K562 (cell line): ENCODE data around the gene IRF9. TPM values are rescaled to one million over a fixed set of nuclear protein-coding genes. Genes with fewer than 3 reads are reported as not detected.
A peak's percentile ranks its signal among the peaks of the same experiment; 100 is the strongest.

Experiments
- GATA2 ChIP-seq: sonication (generic); formaldehyde crosslinking; IDR thresholded peaks from 2 replicates; pipeline ENCODE4 v1.4.0; 2020; ENCODE audit warnings: mild to moderate bottlenecking, missing genetic modification reagents
- HDAC3 ChIP-seq: fragments of 450-650 bp; IDR thresholded peaks from 2 replicates; pipeline ENCODE4 v1.6.1; 2018; ENCODE audit warnings: borderline replicate concordance, mild to moderate bottlenecking, moderate library complexity; ENCODE audit not compliant: partially characterized antibody
- HLTF ChIP-seq: fragments of 450-650 bp; IDR thresholded peaks from 2 replicates; pipeline ENCODE4 v1.6.1; 2016
- HMGN3 ChIP-seq: IDR thresholded peaks from 2 replicates; pipeline ENCODE4 v1.6.1; 2011; ENCODE audit warnings: borderline replicate concordance, low read depth, mild to moderate bottlenecking, mixed read lengths, low read length; ENCODE audit not compliant: insufficient read length; ENCODE audit errors: extremely low read depth
- HNRNPUL1 ChIP-seq: fragments of 200-400 bp; formaldehyde crosslinking; IDR thresholded peaks from 2 replicates; pipeline ENCODE4 v1.6.1; 2017; ENCODE audit warnings: low read length
- SNRNP70 ChIP-seq: fragments of 200-400 bp; formaldehyde crosslinking; optimal IDR thresholded peaks from 2 replicates; pipeline ENCODE3; 2017; ENCODE audit warnings: low read depth, low read length
- ZNF24 ChIP-seq: fragments of 450-650 bp; IDR thresholded peaks from 2 replicates; pipeline ENCODE4 v1.6.1; 2016
- ZNF699 ChIP-seq: fragments of 250-450 bp; sonication (Bioruptor Pico); IDR thresholded peaks from 2 replicates; pipeline ENCODE4 v1.8.0; 2021; ENCODE audit warnings: mild to moderate bottlenecking, moderate library complexity; ENCODE audit not compliant: insufficient replicate concordance
- polyA plus RNA-seq, 8 experiments: library from polyadenylated mRNA; depleted of rRNA in 4 of 8; stranded (reverse) in 5 of 8; unstranded in 3 of 8; fragments of >200 nt; fragmentation: Nextera tagmentation in 2 of 8; fragmentation: Illumina TruSeq in 1 of 8; extraction: Ambion mirVana in 2 of 8; extraction: Trizol in 1 of 8; gene quantifications; 2 replicates each; pipeline versions ENCODE4 v1.2.1 to v1.2.3, GENCODE V29; 2011 to 2014; ENCODE audit warnings: inconsistent platforms in 1 of 8, missing spikeins in 1 of 8
- total RNA-seq, 7 experiments: library from RNA; depleted of rRNA in 6 of 7; stranded (reverse); fragments of >200 nt in 6 of 7; fragmentation: Illumina TruSeq in 2 of 7; extraction: Trizol in 2 of 7; gene quantifications; 2 replicates each; pipeline versions ENCODE4 v1.2.1 to v1.2.3, GENCODE V29; 2011 to 2021; ENCODE audit warnings: low replicate concordance in 1 of 7
- TF ChIP-seq, protein P1 (sequence below): fragments of 450-650 bp; IDR thresholded peaks from 2 replicates; pipeline ENCODE4 v1.6.1; 2016; ENCODE audit warnings: mild to moderate bottlenecking, moderate library complexity
- TF ChIP-seq, protein P2 (sequence below): fragments of 150-350 bp; conservative IDR thresholded peaks from 2 replicates; pipeline ENCODE4 v1.6.1; 2014; ENCODE audit warnings: low read length
- TF ChIP-seq, protein P3 (sequence below): fragments of 250-450 bp; sonication (Bioruptor Pico); IDR thresholded peaks from 2 replicates; pipeline ENCODE4 v1.5.1; 2021; ENCODE audit warnings: mild to moderate bottlenecking

Gene IRF9
- total and polyA plus RNA-seq, 9 of the 15 experiments (the other 6 are each of a cell fraction or from before 2014, with no cell fraction given) = 0.79 to 14.8 (median 6.1) TPM

DNA sequence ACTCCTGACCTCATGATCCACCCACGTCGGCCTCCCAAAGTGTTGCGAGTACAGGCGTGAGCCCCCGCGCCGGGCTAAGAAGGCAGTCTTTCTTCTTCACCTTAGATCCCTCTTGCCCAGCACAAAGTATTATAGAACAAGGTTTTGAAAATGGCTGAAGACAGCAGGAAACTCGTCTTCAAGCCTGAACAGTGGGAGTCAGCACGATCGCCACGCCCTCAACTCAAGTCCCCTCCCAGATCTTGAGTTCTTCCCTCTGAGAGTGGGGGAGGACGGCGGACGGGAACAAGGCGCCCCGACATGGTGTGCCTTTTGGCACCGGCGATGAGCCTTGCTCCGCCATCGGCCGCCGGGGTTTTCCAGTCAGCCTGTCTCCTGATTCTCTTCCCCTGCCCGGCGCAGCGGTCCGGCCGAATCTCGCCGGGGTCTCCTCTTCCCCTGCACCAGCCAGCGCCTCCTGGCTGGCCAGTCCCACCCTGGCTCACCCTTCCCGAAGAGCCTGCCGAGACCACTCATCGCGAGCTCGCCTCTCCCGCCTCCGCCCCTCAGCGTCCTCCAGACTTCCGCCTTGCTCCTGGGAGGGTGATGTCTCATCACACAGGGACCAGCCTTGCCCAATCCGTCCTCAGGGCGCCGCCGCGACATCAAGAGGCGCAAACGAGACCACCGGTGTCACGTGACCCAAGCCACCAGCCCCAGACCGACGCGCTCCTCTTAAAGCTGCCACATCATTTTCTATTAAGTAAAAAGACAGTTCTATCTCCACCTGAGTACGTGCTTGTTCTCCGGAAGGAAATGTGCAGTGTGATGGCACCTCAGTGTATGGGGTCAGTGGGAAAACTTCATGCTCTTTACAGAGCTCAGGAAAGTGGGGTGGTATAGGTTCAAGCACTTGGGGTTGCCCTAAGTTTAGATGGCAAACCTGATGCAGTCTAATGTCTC lies 52.1 kb downstream of the IRF9 start, which contains the start of gene CHMP4A (continued):
- TF ChIP-seq, protein P1, sequence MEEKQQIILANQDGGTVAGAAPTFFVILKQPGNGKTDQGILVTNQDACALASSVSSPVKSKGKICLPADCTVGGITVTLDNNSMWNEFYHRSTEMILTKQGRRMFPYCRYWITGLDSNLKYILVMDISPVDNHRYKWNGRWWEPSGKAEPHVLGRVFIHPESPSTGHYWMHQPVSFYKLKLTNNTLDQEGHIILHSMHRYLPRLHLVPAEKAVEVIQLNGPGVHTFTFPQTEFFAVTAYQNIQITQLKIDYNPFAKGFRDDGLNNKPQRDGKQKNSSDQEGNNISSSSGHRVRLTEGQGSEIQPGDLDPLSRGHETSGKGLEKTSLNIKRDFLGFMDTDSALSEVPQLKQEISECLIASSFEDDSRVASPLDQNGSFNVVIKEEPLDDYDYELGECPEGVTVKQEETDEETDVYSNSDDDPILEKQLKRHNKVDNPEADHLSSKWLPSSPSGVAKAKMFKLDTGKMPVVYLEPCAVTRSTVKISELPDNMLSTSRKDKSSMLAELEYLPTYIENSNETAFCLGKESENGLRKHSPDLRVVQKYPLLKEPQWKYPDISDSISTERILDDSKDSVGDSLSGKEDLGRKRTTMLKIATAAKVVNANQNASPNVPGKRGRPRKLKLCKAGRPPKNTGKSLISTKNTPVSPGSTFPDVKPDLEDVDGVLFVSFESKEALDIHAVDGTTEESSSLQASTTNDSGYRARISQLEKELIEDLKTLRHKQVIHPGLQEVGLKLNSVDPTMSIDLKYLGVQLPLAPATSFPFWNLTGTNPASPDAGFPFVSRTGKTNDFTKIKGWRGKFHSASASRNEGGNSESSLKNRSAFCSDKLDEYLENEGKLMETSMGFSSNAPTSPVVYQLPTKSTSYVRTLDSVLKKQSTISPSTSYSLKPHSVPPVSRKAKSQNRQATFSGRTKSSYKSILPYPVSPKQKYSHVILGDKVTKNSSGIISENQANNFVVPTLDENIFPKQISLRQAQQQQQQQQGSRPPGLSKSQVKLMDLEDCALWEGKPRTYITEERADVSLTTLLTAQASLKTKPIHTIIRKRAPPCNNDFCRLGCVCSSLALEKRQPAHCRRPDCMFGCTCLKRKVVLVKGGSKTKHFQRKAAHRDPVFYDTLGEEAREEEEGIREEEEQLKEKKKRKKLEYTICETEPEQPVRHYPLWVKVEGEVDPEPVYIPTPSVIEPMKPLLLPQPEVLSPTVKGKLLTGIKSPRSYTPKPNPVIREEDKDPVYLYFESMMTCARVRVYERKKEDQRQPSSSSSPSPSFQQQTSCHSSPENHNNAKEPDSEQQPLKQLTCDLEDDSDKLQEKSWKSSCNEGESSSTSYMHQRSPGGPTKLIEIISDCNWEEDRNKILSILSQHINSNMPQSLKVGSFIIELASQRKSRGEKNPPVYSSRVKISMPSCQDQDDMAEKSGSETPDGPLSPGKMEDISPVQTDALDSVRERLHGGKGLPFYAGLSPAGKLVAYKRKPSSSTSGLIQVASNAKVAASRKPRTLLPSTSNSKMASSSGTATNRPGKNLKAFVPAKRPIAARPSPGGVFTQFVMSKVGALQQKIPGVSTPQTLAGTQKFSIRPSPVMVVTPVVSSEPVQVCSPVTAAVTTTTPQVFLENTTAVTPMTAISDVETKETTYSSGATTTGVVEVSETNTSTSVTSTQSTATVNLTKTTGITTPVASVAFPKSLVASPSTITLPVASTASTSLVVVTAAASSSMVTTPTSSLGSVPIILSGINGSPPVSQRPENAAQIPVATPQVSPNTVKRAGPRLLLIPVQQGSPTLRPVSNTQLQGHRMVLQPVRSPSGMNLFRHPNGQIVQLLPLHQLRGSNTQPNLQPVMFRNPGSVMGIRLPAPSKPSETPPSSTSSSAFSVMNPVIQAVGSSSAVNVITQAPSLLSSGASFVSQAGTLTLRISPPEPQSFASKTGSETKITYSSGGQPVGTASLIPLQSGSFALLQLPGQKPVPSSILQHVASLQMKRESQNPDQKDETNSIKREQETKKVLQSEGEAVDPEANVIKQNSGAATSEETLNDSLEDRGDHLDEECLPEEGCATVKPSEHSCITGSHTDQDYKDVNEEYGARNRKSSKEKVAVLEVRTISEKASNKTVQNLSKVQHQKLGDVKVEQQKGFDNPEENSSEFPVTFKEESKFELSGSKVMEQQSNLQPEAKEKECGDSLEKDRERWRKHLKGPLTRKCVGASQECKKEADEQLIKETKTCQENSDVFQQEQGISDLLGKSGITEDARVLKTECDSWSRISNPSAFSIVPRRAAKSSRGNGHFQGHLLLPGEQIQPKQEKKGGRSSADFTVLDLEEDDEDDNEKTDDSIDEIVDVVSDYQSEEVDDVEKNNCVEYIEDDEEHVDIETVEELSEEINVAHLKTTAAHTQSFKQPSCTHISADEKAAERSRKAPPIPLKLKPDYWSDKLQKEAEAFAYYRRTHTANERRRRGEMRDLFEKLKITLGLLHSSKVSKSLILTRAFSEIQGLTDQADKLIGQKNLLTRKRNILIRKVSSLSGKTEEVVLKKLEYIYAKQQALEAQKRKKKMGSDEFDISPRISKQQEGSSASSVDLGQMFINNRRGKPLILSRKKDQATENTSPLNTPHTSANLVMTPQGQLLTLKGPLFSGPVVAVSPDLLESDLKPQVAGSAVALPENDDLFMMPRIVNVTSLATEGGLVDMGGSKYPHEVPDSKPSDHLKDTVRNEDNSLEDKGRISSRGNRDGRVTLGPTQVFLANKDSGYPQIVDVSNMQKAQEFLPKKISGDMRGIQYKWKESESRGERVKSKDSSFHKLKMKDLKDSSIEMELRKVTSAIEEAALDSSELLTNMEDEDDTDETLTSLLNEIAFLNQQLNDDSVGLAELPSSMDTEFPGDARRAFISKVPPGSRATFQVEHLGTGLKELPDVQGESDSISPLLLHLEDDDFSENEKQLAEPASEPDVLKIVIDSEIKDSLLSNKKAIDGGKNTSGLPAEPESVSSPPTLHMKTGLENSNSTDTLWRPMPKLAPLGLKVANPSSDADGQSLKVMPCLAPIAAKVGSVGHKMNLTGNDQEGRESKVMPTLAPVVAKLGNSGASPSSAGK = peak; percentile 72
- TF ChIP-seq ZNF24 (no peak), HLTF (no peak), ZNF699 (no peak), HDAC3 (no peak), SNRNP70 (no peak), GATA2 (no peak), HNRNPUL1 (no peak), HMGN3 (peak; percentile 43)
- TF ChIP-seq, protein P2, sequence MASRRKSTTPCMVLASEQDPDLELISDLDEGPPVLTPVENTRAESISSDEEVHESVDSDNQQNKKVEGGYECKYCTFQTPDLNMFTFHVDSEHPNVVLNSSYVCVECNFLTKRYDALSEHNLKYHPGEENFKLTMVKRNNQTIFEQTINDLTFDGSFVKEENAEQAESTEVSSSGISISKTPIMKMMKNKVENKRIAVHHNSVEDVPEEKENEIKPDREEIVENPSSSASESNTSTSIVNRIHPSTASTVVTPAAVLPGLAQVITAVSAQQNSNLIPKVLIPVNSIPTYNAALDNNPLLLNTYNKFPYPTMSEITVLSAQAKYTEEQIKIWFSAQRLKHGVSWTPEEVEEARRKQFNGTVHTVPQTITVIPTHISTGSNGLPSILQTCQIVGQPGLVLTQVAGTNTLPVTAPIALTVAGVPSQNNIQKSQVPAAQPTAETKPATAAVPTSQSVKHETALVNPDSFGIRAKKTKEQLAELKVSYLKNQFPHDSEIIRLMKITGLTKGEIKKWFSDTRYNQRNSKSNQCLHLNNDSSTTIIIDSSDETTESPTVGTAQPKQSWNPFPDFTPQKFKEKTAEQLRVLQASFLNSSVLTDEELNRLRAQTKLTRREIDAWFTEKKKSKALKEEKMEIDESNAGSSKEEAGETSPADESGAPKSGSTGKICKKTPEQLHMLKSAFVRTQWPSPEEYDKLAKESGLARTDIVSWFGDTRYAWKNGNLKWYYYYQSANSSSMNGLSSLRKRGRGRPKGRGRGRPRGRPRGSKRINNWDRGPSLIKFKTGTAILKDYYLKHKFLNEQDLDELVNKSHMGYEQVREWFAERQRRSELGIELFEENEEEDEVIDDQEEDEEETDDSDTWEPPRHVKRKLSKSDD = no peak
- TF ChIP-seq, protein P3, sequence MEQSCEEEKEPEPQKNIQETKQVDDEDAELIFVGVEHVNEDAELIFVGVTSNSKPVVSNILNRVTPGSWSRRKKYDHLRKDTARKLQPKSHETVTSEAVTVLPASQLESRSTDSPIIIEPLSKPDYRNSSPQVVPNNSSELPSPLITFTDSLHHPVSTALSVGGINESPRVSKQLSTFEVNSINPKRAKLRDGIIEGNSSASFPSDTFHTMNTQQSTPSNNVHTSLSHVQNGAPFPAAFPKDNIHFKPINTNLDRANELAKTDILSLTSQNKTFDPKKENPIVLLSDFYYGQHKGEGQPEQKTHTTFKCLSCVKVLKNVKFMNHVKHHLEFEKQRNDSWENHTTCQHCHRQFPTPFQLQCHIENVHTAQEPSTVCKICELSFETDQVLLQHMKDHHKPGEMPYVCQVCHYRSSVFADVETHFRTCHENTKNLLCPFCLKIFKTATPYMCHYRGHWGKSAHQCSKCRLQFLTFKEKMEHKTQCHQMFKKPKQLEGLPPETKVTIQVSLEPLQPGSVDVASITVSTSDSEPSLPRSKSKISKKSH = 0 out of 2 replicates have a peak, but pooled peaks have one; percentile 9
